Fibroblast of villous mesenchyme (primary cell): Measurements from ENCODE around the gene KDM5C. TPM values are rescaled to one million over a fixed set of nuclear protein-coding genes. Genes with fewer than 3 reads are reported as not detected.

ENCODE experiments used
- DNase-seq: peaks from one replicate; pipeline ENCODE4 v3.0.0-alpha.2; 2010; ENCODE audit warnings: low read depth
- H3K4me3 ChIP-seq: 2 replicates; pipeline ENCODE4 v1.5.1; 2011; ENCODE audit warnings: low read depth, mild to moderate bottlenecking, low read length
- small RNA-seq: library from RNA; depleted of rRNA; stranded (forward); fragments of <200 nt; gene quantifications from one replicate; pipeline ENCODE3, GENCODE V24; 2012
- total RNA-seq: library from RNA; depleted of rRNA; stranded (reverse); fragments of >200 nt; gene quantifications from 2 replicates; pipeline ENCODE4 v1.2.3, GENCODE V29; 2012
- TF ChIP-seq, protein P1 (sequence below): IDR thresholded peaks from 2 replicates; pipeline ENCODE4 v1.5.1; 2012; ENCODE audit warnings: low read depth, mild to moderate bottlenecking, low read length; ENCODE audit not compliant: insufficient read depth

Gene KDM5C
- total RNA-seq, 1 donor = 149 TPM

DNA sequence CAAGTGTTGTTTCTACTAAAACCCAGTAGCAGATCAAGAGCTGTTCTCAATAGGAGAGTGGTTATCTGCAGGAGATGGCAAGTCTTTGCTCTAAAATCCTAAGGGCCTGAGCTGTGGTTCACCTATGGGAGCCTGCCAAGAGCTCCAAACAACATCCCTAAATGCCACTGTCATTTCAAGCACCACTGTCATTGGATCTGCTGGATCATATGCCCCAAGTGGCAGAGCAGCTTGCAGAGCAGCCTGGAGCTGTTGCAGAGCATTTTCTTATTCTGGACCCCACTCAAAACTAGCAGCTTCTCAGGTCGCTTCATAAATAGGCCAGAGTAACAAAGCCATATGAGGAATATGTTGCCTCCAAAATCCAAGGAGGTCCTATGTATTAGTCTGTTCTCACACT is 71.4 kb downstream of the KDM5C start:
- TF ChIP-seq, protein P1, sequence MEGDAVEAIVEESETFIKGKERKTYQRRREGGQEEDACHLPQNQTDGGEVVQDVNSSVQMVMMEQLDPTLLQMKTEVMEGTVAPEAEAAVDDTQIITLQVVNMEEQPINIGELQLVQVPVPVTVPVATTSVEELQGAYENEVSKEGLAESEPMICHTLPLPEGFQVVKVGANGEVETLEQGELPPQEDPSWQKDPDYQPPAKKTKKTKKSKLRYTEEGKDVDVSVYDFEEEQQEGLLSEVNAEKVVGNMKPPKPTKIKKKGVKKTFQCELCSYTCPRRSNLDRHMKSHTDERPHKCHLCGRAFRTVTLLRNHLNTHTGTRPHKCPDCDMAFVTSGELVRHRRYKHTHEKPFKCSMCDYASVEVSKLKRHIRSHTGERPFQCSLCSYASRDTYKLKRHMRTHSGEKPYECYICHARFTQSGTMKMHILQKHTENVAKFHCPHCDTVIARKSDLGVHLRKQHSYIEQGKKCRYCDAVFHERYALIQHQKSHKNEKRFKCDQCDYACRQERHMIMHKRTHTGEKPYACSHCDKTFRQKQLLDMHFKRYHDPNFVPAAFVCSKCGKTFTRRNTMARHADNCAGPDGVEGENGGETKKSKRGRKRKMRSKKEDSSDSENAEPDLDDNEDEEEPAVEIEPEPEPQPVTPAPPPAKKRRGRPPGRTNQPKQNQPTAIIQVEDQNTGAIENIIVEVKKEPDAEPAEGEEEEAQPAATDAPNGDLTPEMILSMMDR = no peak
- DNase-seq = no peak
- no peak overlapping the region for H3K4me3 ChIP-seq

Small RNA genes lying within 50 kb of the gene (small RNA-seq; reads per million reads assigned to genes)
- not detected for gene AL139396.1
- gene MIR6894 = 0.28 reads per million
- 0.38 reads per million for gene MIR6895

Other genes with a start within 250 kb of the KDM5C start
- gene GPR173, start 176.4 kb downstream of the KDM5C start, total RNA-seq = 3.5 and 3.9 TPM in 2 replicates
- gene TSPYL2, start 142.8 kb downstream of the KDM5C start, total RNA-seq = 11.9 and 13.0 TPM in 2 replicates
- gene KANTR, start 131.1 kb downstream of the KDM5C start, total RNA-seq = 8.6 and 11.0 TPM in 2 replicates
- gene IQSEC2, start 56.4 kb upstream of the KDM5C start, total RNA-seq = 11.0 and 13.8 TPM in 2 replicates
- gene SMC1A, start 197.4 kb upstream of the KDM5C start, total RNA-seq = 23.3 and 26.7 TPM in 2 replicates
- gene RIBC1, start 197.7 kb upstream of the KDM5C start, total RNA-seq = 0.32 and 0.43 TPM in 2 replicates
- gene HSD17B10, start 209.2 kb upstream of the KDM5C start, total RNA-seq = 62.6 and 77.3 TPM in 2 replicates